Right ventricle myocardium superior (tissue), 1 donor: ENCODE measurements around the gene LRRC46. TPM values are rescaled to one million over a fixed set of nuclear protein-coding genes. Genes with fewer than 3 reads are reported as not detected.

ENCODE experiments used
- ATAC-seq: fragments of 200-7000 bp; cut with Tn5 transposase; one replicate; pipeline ENCODE4 v1.9.1; 2020; ENCODE audit warnings: mild to moderate bottlenecking; ENCODE audit not compliant: poor library complexity
- DNase-seq: peaks from one replicate; pipeline ENCODE4 v3.0.0-alpha.2; 2020
- intact Hi-C: fragments of 100-400 bp; cut with DNase I; formaldehyde crosslinking; loops from one replicate; pipeline ENCODE4 v1.11.2; 2022
- long read RNA-seq: library from polyadenylated mRNA; unstranded; transcript quantifications from one replicate; pipeline ENCODE4 v2.0.0, GENCODE V29; 2021
- total RNA-seq: library from RNA; stranded (reverse); fragmentation: NEBNext Ultra II Directional; extraction: Animal tissue kit (Norgen Biotek cat#: 25700); gene quantifications from one replicate; pipeline ENCODE4 v1.2.1, GENCODE V29; 2021
- donor health status: DM: no; HTN: yes; CAD: no; lungs with severe emphysema.

Gene LRRC46
- 0.19 TPM for total RNA-seq
- long read RNA-seq, partial matches to known transcripts: 0 of 1 reads
- long read RNA-seq, other reads (novel, unspliced or antisense): 0 of 1 reads

- DNase-seq: peak; percentile 96
- ATAC-seq: peak; percentile 98
- intact Hi-C loops: no loop called here
Observed at GRCh38 chr17:47831003-47831933, at the start of gene LRRC46, which contains the start of gene MRPL10. Gene LRRC46 (plus strand): TSS chr17:47831670. CDS start chr17:47831990, 320 bp downstream. Gene MRPL10 (minus strand): TSS chr17:47831541. CDS start chr17:47831511, 30 bp downstream.

GRCh38 chr17:47785538-47786123, 45.8 kb upstream of the LRRC46 start:
- intact Hi-C loops: no loop called here
- ATAC-seq (no peak), DNase-seq (no peak)

- intact Hi-C loops: no loop called here
- DNase-seq: peak; percentile 67
- peak; percentile 95 for ATAC-seq
Observed at GRCh38 chr17:47789611-47790561, 41.6 kb upstream of the LRRC46 start.

GRCh38 chr17:47791025-47791424, 40.4 kb upstream of the LRRC46 start:
- DNase-seq (no peak), ATAC-seq (no peak)
- intact Hi-C loops: no loop called here

- intact Hi-C loops: no loop called here
- no peak for DNase-seq
- ATAC-seq: no peak
Observed at GRCh38 chr17:47792457-47792856, 39.0 kb upstream of the LRRC46 start.

- intact Hi-C loops: no loop called here
- no peak for ATAC-seq
Observed at GRCh38 chr17:47792979-47793378, 38.5 kb upstream of the LRRC46 start.

GRCh38 chr17:47797797-47798196, 33.7 kb upstream of the LRRC46 start:
- intact Hi-C loops: no loop called here
- no peak for DNase-seq
- ATAC-seq: no peak

More at GRCh38 chr17:47792979-47793378, 38.5 kb upstream of the LRRC46 start:
- DNase-seq: no peak

GRCh38 chr17:47800686-47801085, 30.8 kb upstream of the LRRC46 start:
- no peak for DNase-seq
- no peak for ATAC-seq
- intact Hi-C loops: no loop called here

- DNase-seq (no peak), ATAC-seq (no peak)
- intact Hi-C loops: no loop called here
Observed at GRCh38 chr17:47801176-47801765, 30.2 kb upstream of the LRRC46 start.

GRCh38 chr17:47801906-47802305, 29.6 kb upstream of the LRRC46 start:
- no peak for ATAC-seq
- DNase-seq: no peak
- intact Hi-C loops: no loop called here

- ATAC-seq: peak; percentile 68
- no peak for DNase-seq
- intact Hi-C loops: no loop called here
Observed at GRCh38 chr17:47802341-47803022, 29.0 kb upstream of the LRRC46 start.

GRCh38 chr17:47803201-47803600, 28.3 kb upstream of the LRRC46 start:
- intact Hi-C loops: no loop called here
- DNase-seq (no peak), ATAC-seq (no peak)

GRCh38 chr17:47803751-47804150, 27.7 kb upstream of the LRRC46 start:
- intact Hi-C loops: no loop called here
- no peak for DNase-seq
- ATAC-seq: no peak

- intact Hi-C loops: no loop called here
- ATAC-seq: no peak
Observed at GRCh38 chr17:47804461-47804860, 27.0 kb upstream of the LRRC46 start.

GRCh38 chr17:47806026-47806912, 25.2 kb upstream of the LRRC46 start:
- ATAC-seq: no peak
- intact Hi-C loops: no loop called here
- DNase-seq: no peak

More at GRCh38 chr17:47804461-47804860, 27.0 kb upstream of the LRRC46 start:
- no peak for DNase-seq

GRCh38 chr17:47806913-47807255, 24.6 kb upstream of the LRRC46 start:
- intact Hi-C loops: no loop called here
- DNase-seq (no peak), ATAC-seq (no peak)

- ATAC-seq: no peak
- no peak for DNase-seq
- intact Hi-C loops: no loop called here
Observed at GRCh38 chr17:47807421-47807820, 24.0 kb upstream of the LRRC46 start.
